GM12864 (cell line): Measurements from ENCODE around the gene KRTAP12-4.
"Not testable (repeated sequence)": the region's sequence is repeated elsewhere in the genome, so short reads cannot be mapped to it uniquely, and the experiment has no call there.

Experiments
- DNase-seq: peaks from one replicate; pipeline ENCODE4 v3.0.0-alpha.2; 2011; ENCODE audit warnings: low read depth
- H3K4me3 ChIP-seq: 2 replicates; pipeline ENCODE4 v1.5.1; 2011; ENCODE audit warnings: mild to moderate bottlenecking, low read depth, low read length, control low read depth
- CTCF ChIP-seq: IDR thresholded peaks from 2 replicates; pipeline ENCODE4 v1.5.1; 2011; ENCODE audit warnings: low read depth, mild to moderate bottlenecking, moderate library complexity, low read length, control low read depth, inconsistent platforms; ENCODE audit errors: missing control alignments

Gene KRTAP12-4

GRCh38 chr21:44639331-44639655 lies 15.2 kb downstream of the KRTAP12-4 start:
- no peak overlapping the region for H3K4me3 ChIP-seq
- DNase-seq, result no peak
- no peak for TF ChIP-seq CTCF

- not testable (repeated sequence) for H3K4me3 ChIP-seq, DNase-seq
Observed at GRCh38 chr21:44638506-44639330, 15.7 kb downstream of the KRTAP12-4 start.

DNA sequence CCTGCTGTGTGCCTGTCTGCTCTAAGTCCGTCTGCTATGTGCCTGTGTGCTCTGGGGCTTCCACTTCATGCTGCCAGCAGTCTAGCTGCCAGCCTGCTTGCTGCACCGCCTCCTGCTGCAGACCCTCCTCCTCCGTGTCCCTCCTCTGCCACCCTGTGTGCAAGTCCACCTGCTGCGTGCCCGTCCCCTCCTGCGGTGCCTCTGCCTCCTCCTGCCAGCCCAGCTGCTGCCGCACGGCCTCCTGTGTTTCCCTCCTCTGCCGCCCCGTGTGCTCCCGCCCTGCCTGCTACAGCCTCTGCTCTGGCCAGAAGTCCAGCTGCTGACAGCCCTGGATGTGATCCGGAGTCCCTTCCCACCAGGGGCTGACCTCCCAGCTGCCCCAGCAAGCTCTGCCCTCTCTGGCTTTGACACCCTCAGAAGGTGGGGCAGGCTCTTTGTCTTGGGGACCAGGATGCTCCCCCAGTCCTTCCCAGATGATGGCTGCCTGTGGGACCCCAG lies 16.6 kb downstream of the KRTAP12-4 start:
- H3K4me3 ChIP-seq, DNase-seq: not testable (repeated sequence)

DNA sequence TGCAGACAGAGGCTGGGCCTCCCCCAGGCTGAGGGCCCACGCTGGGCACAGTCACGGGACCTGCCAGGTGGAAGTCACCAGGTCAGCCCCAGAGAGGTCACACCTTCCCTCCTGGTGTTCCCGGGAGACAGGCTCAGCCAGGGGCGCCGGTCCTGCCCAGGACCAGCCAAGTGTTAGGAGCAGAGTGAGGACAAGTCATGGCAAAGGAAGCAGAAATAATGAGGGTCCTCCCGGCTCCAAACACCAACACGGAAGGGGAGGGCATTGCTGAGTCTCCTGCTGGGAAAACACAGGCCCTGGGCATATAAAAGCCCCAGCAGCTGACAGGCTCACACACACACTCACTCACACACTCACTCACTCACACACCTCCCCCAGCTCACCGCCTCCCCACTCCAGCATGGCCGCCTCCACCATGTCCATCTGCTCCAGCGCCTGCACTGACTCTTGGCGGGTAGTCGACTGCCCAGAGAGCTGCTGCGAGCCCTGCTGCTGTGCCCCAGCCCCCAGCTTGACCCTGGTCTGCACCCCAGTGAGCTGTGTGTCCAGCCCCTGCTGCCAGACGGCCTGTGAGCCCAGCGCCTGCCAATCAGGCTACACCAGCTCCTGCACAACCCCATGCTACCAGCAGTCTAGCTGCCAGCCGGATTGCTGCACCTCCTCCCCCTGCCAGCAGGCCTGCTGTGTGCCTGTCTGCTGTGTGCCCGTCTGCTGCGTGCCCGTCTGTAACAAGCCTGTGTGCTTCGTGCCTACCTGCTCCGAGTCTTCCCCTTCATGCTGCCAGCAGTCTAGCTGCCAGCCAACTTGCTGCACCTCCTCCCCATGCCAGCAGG lies 17.2 kb downstream of the KRTAP12-4 start, which contains the start of gene KRTAP10-10:
TSS of gene KRTAP10-10 (plus strand) at position 339 of the 833 bp plus-strand sequence. CDS start at position 401, 62 bp downstream.
- TF ChIP-seq CTCF, result no peak
- no peak for DNase-seq
- H3K4me3 ChIP-seq, result no peak within 1 kb of the TSS

- no peak for TF ChIP-seq CTCF
- DNase-seq, result no peak
- H3K4me3 ChIP-seq, result no peak overlapping the region
Observed at GRCh38 chr21:44636209-44637017, 18.0 kb downstream of the KRTAP12-4 start.

DNA sequence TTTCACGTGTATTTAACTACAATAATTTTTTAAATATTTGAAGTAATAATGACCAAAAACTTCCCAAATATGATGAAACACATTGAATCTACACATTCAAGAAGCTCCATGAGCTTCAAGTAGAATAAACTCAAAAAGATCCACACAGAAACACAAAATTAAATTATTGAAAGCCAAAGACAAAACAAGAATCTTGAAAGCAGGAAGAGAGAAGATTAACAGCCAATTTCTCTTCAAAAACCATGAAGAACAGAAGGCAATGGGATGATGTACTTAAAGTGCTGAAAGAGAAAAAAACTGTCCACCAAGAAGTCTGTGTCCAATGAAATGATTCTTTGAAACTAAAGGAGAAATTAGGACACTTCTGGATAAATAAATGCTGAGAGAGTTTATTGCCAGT lies 22.4 kb downstream of the KRTAP12-4 start:
- DNase-seq, result no peak
- no peak for TF ChIP-seq CTCF
- no peak overlapping the region for H3K4me3 ChIP-seq

DNA sequence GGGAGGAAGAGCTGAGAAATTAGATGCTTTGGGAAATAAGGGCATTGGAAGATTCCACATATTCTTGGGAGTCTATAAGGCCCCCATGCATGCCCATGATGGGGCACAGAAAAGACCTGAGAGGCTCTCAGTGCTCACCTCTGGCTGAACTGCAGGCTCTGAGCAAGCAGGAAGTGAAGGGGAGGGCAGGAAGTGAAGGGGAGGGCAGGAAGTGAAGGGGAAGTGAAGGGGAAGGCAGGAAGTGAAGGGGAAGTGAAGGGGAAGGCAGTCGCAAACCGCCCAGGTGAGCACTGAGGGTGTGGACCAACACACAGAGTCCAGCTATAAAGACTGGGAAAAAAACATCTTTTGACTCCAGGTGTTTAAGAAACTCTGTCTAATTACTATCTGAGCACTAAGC lies 24.0 kb downstream of the KRTAP12-4 start:
- no peak for DNase-seq
- H3K4me3 ChIP-seq, result no peak overlapping the region
- no peak for TF ChIP-seq CTCF
